Transverse colon (tissue), 4 donors: ENCODE measurements around the gene MBD5. TPM values are rescaled to one million over a fixed set of nuclear protein-coding genes. Genes with fewer than 3 reads are reported as not detected.

Experiments used
- DNase-seq: peaks from one replicate; pipeline ENCODE4 v3.0.0-alpha.2; 2019
- H3K27ac ChIP-seq, 4 donors: fragments of 200-600 bp; sonication (generic); 2 replicates each; pipeline ENCODE4 v1.5.1; 2016 to 2018; ENCODE audit warnings: inconsistent platforms in 4 of 4
- H3K27me3 ChIP-seq: fragments of 200-600 bp; sonication (generic); 2 replicates; pipeline ENCODE4 v1.5.1; 2017; ENCODE audit warnings: inconsistent platforms
- H3K36me3 ChIP-seq, 4 donors: fragments of 200-600 bp; sonication (generic); 2 replicates each; pipeline ENCODE4 v1.5.1; 2017 to 2019; ENCODE audit warnings: inconsistent platforms in 4 of 4
- H3K4me1 ChIP-seq, 4 donors: fragments of 200-600 bp; sonication (generic); 2 replicates each; pipeline ENCODE4 v1.5.1; 2017 to 2020; ENCODE audit warnings: inconsistent platforms in 4 of 4
- H3K4me3 ChIP-seq, 4 donors: fragments of 200-600 bp; sonication (generic); 1 replicate in 1 of 4; 2 replicates in 3 of 4; pipeline versions ENCODE4 v1.5.1 to v1.6.1; 2017 to 2019; ENCODE audit warnings: inconsistent platforms in 4 of 4
- H3K9me3 ChIP-seq, 2 donors: fragments of 200-600 bp; sonication (generic); 2 replicates each; pipeline ENCODE4 v1.5.1; 2017 to 2019; ENCODE audit warnings: inconsistent platforms in 2 of 2
- CTCF ChIP-seq, 5 experiments: fragments of 200-600 bp in 3 of 5; fragments of 450-650 bp in 2 of 5; sonication (generic) in 3 of 5; IDR thresholded peaks; 1 replicate in 2 of 5; 2 replicates in 3 of 5; pipeline ENCODE4 v1.5.1; 2016 to 2017; ENCODE audit warnings: antibody characterized with exemption in 5 of 5, inconsistent platforms in 3 of 5, mild to moderate bottlenecking in 2 of 5, moderate library complexity in 1 of 5
- EP300 ChIP-seq: sonication (generic); formaldehyde crosslinking; IDR thresholded peaks from one replicate; pipeline ENCODE4 v1.6.1; 2017; ENCODE audit warnings: antibody characterized with exemption, low read depth
- POLR2A ChIP-seq: fragments of 450-650 bp; IDR thresholded peaks from one replicate; pipeline ENCODE4 v1.6.1; 2016; ENCODE audit warnings: antibody characterized with exemption, mild to moderate bottlenecking, moderate library complexity
- POLR2AphosphoS5 ChIP-seq, 3 donors: sonication (generic); formaldehyde crosslinking; IDR thresholded peaks; one replicate each; pipeline ENCODE4 v1.6.1; 2016; ENCODE audit warnings: antibody characterized with exemption in 3 of 3
- WGBS, 2 donors: methylation state at CpG; one replicate each; pipeline ENCODE4 v1.1.5; 2018; ENCODE audit warnings: low coverage in 1 of 2; 5-methylcytosine and 5-hydroxymethylcytosine counted together
- in situ Hi-C, 4 donors: fragments of 200-750 bp; cut with MboI; loops; one replicate each; pipeline versions ENCODE4 v1.15.0 to v1.15.1; 2017; ENCODE audit warnings: low sequenced_read_pairs in 3 of 4, low pct_ligation_motif_present in 1 of 4, low pct_unique_long_range_greater_than_20kb in 1 of 4
- intact Hi-C: fragments of 100-400 bp; cut with DNase I; formaldehyde crosslinking; loops from one replicate; pipeline ENCODE4 v1.15.1; 2023; ENCODE audit warnings: low total_unique reads
- total RNA-seq, 4 donors: library from RNA; depleted of rRNA; stranded (reverse); fragments of >200 nt; gene quantifications; one replicate each; pipeline ENCODE4 v1.1.0, GENCODE V29; 2016

Gene MBD5
- total RNA-seq, 4 donors from 2014 or later = 29.9 to 67.3 (median 52.6) TPM

GRCh38 chr2:148416248-148416647 lies 395.4 kb downstream of the MBD5 start:
- 71 to 88% methylated on average over 1 of the region's 1 CpG for WGBS, 2 donors

GRCh38 chr2:148430101-148430500 lies 409.2 kb downstream of the MBD5 start:
- no peak for DNase-seq
- no peak overlapping the region for H3K27ac ChIP-seq
- 88 to 91% methylated on average over 1 of the region's 1 CpG for WGBS, 2 donors
- intact Hi-C loops (no loop called here), in situ Hi-C loops (no loop called here)
- TF ChIP-seq EP300 (no peak), POLR2A (no peak), CTCF (IDR thresholded peaks at IDR 0.05) (no peak), POLR2AphosphoS5 (IDR thresholded peaks at IDR 0.05) (no peak)
- H3K27me3 ChIP-seq = no peaks in the 10 kb centered on the region
- no peaks in the 10 kb centered on the region for H3K4me1 ChIP-seq
- no peaks in the 10 kb centered on the region for H3K36me3 ChIP-seq
- no peak overlapping the region for H3K4me3 ChIP-seq
- H3K9me3 ChIP-seq = peaks cover 0 to 8% of the 10 kb centered on the region in 2 donors

More at GRCh38 chr2:148416248-148416647, 395.4 kb downstream of the MBD5 start:
- Histone ChIP-seq H3K36me3 (no peaks in the 10 kb centered on the region), H3K9me3 (peaks cover 9 to 11% of the 10 kb centered on the region in 2 donors), H3K4me3 (no peak overlapping the region), H3K4me1 (no peaks in the 10 kb centered on the region), H3K27me3 (no peaks in the 10 kb centered on the region), H3K27ac (no peak overlapping the region)
- in situ Hi-C loops (no loop called here), intact Hi-C loops (no loop called here)
- no peak for DNase-seq
- no peak for TF ChIP-seq POLR2AphosphoS5 (IDR thresholded peaks at IDR 0.05)

- Histone ChIP-seq H3K27ac (no peak overlapping the region), H3K9me3 (no peaks in the 10 kb centered on the region), H3K27me3 (no peaks in the 10 kb centered on the region), H3K4me1 (no peaks in the 10 kb centered on the region), H3K4me3 (no peak overlapping the region), H3K36me3 (no peaks in the 10 kb centered on the region)
- in situ Hi-C loops (no loop called here), intact Hi-C loops (no loop called here)
- WGBS, 2 donors = 89 to 100% methylated on average over 1 of the region's 1 CpG
- TF ChIP-seq EP300 (no peak), POLR2AphosphoS5 (IDR thresholded peaks at IDR 0.05) (no peak), CTCF (IDR thresholded peaks at IDR 0.05) (no peak), POLR2A (no peak)
- DNase-seq = no peak
Observed at GRCh38 chr2:148447877-148448276, 427.0 kb downstream of the MBD5 start.

- no peak for DNase-seq
- no peaks in the 10 kb centered on the region for H3K4me1 ChIP-seq
- no peaks in the 10 kb centered on the region for H3K36me3 ChIP-seq
- intact Hi-C loops (no loop called here), in situ Hi-C loops (no loop called here)
- H3K27me3 ChIP-seq = no peaks in the 10 kb centered on the region
- no peaks in the 10 kb centered on the region for H3K9me3 ChIP-seq
- TF ChIP-seq POLR2AphosphoS5 (IDR thresholded peaks at IDR 0.05) = no peak
- no peak overlapping the region for H3K4me3 ChIP-seq
- no peak overlapping the region for H3K27ac ChIP-seq
- WGBS, 2 donors = 79 to 90% methylated on average over 3 of the region's 3 CpGs
Observed at GRCh38 chr2:148450531-148450930, 429.6 kb downstream of the MBD5 start.

GRCh38 chr2:148451046-148451445 lies 430.2 kb downstream of the MBD5 start:
- Histone ChIP-seq H3K36me3 (no peaks in the 10 kb centered on the region), H3K4me3 (no peak overlapping the region), H3K4me1 (no peaks in the 10 kb centered on the region), H3K27ac (no peak overlapping the region), H3K27me3 (no peaks in the 10 kb centered on the region), H3K9me3 (no peaks in the 10 kb centered on the region)
- intact Hi-C loops = no loop called here
- no peak for DNase-seq
- in situ Hi-C loops = no loop called here
- 94 to 96% methylated on average over 2 of the region's 2 CpGs for WGBS, 2 donors
- TF ChIP-seq POLR2A (no peak), CTCF (IDR thresholded peaks at IDR 0.05) (no peak), EP300 (no peak), POLR2AphosphoS5 (IDR thresholded peaks at IDR 0.05) (no peak)
